RWPE2 (cell line): ENCODE results near the gene FAM161A.

Experiments
- ATAC-seq: fragments of 200-7000 bp; cut with Tn5 transposase; 3 replicates; pipeline ENCODE4 v1.9.1; 2021; ENCODE audit warnings: low read depth
- DNase-seq: peaks from one replicate; pipeline ENCODE4 v3.0.0-alpha.2; 2020; ENCODE audit warnings: low spot score
- H3K27ac ChIP-seq: fragments of 450-650 bp; 2 replicates; pipeline ENCODE4 v1.5.1; 2017; ENCODE audit warnings: mild to moderate bottlenecking; ENCODE audit not compliant: poor library complexity, severe bottlenecking
- H3K27me3 ChIP-seq: fragments of 250-450 bp; sonication (Bioruptor Pico); 2 replicates; pipeline ENCODE4 v1.5.1; 2021; ENCODE audit warnings: mild to moderate bottlenecking, moderate library complexity; ENCODE audit not compliant: insufficient read depth, poor library complexity, severe bottlenecking
- H3K36me3 ChIP-seq: fragments of 250-450 bp; sonication (Bioruptor Pico); 2 replicates; pipeline ENCODE4 v1.5.1; 2020; ENCODE audit warnings: low read depth, mild to moderate bottlenecking, moderate library complexity
- H3K4me1 ChIP-seq: fragments of 250-450 bp; sonication (Bioruptor Pico); 2 replicates; pipeline ENCODE4 v1.5.1; 2021; ENCODE audit warnings: mild to moderate bottlenecking, moderate library complexity; ENCODE audit not compliant: insufficient read depth, poor library complexity, severe bottlenecking
- H3K4me3 ChIP-seq: fragments of 250-450 bp; sonication (Bioruptor Pico); 2 replicates; pipeline ENCODE4 v1.5.1; 2021; ENCODE audit warnings: mild to moderate bottlenecking, moderate library complexity; ENCODE audit not compliant: severe bottlenecking
- H3K9me3 ChIP-seq: fragments of 250-450 bp; sonication (Bioruptor Pico); 2 replicates; pipeline ENCODE4 v1.5.1; 2021; ENCODE audit warnings: mild to moderate bottlenecking, moderate library complexity; ENCODE audit not compliant: severe bottlenecking
- TF ChIP-seq, protein P1 (sequence below): fragments of 450-650 bp; IDR thresholded peaks from one replicate; pipeline ENCODE4 v1.5.1; 2017; ENCODE audit warnings: mild to moderate bottlenecking, moderate library complexity; ENCODE audit not compliant: poor library complexity, severe bottlenecking

FAM161A gene, protein sequence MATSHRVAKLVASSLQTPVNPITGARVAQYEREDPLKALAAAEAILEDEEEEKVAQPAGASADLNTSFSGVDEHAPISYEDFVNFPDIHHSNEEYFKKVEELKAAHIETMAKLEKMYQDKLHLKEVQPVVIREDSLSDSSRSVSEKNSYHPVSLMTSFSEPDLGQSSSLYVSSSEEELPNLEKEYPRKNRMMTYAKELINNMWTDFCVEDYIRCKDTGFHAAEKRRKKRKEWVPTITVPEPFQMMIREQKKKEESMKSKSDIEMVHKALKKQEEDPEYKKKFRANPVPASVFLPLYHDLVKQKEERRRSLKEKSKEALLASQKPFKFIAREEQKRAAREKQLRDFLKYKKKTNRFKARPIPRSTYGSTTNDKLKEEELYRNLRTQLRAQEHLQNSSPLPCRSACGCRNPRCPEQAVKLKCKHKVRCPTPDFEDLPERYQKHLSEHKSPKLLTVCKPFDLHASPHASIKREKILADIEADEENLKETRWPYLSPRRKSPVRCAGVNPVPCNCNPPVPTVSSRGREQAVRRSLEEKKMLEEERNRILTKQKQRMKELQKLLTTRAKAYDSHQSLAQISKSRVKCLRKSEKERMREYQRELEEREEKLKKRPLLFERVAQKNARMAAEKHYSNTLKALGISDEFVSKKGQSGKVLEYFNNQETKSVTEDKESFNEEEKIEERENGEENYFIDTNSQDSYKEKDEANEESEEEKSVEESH

DNA sequence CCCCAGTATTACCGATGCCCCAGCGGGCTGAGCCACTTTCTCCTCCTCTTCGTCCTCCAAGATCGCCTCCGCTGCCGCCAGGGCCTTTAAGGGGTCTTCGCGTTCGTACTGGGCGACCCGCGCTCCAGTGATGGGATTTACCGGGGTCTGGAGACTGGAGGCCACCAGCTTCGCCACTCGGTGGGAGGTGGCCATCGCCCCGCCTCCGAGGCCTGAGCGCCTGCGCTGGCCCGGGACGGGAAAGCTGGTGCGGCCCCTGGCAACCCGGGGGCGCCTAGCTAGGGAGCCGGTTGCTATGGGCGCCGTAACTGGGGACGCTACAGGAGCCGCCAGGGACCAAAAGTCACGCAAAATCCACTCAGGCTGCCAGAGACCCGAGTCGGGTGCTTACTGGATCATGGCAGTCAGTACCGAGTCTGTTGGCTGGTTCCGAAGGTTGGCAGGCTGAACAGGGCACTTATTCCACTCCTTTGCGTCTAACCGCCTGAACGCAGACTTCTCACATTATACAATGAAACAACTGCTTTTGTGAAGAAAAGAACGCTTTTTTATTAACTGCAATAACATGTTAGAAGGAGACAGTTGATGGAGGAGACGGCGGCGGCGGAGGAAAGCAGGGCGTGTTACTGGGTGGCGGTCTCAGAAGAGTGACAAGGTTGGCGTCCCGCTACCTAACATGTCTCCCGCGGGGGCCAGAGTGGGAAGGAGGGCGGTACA is at the start of gene FAM161A:
Gene FAM161A (minus strand): TSS at position 214 of the 717 bp plus-strand sequence. CDS start 19 bp downstream, at position 195.
- TF ChIP-seq, protein P1, sequence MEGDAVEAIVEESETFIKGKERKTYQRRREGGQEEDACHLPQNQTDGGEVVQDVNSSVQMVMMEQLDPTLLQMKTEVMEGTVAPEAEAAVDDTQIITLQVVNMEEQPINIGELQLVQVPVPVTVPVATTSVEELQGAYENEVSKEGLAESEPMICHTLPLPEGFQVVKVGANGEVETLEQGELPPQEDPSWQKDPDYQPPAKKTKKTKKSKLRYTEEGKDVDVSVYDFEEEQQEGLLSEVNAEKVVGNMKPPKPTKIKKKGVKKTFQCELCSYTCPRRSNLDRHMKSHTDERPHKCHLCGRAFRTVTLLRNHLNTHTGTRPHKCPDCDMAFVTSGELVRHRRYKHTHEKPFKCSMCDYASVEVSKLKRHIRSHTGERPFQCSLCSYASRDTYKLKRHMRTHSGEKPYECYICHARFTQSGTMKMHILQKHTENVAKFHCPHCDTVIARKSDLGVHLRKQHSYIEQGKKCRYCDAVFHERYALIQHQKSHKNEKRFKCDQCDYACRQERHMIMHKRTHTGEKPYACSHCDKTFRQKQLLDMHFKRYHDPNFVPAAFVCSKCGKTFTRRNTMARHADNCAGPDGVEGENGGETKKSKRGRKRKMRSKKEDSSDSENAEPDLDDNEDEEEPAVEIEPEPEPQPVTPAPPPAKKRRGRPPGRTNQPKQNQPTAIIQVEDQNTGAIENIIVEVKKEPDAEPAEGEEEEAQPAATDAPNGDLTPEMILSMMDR, result no peak
- Histone ChIP-seq H3K27ac (peak within 1 kb of the TSS; percentile 57), H3K4me3 (peak within 1 kb of the TSS; percentile 65), H3K4me1 (no peaks in the 10 kb centered on the region), H3K27me3 (no peaks in the 10 kb centered on the region), H3K9me3 (no peaks in the 10 kb centered on the region), H3K36me3 (no peaks in the 10 kb centered on the region)
- ATAC-seq (peak; percentile 77), DNase-seq (peak; percentile 83)

DNA sequence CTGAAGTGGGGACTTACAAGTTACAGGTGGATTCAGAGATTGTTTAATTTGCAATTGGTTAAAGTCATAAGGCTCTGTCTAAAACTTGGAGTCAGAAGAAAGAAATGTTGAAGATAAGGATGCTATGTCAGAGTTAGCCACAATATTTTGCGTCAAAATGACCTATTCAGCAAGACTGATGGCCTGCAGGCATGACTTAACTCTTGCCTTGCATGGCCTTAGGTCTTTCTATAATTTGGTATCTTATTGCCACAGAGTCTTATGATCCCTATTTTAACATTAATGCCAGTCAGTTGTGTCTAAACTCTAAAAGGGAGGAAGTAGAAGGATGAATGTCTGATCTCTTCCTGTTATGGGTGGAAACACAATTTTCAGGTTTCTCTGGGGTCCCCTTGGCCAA is 46.4 kb upstream of the FAM161A start:
- Histone ChIP-seq H3K4me1 (no peaks in the 10 kb centered on the region), H3K9me3 (no peaks in the 10 kb centered on the region), H3K27me3 (no peaks in the 10 kb centered on the region), H3K27ac (no peak overlapping the region), H3K36me3 (no peaks in the 10 kb centered on the region), H3K4me3 (no peak overlapping the region)
- DNase-seq (no peak), ATAC-seq (no peak)
- TF ChIP-seq, protein P1, result no peak

DNA sequence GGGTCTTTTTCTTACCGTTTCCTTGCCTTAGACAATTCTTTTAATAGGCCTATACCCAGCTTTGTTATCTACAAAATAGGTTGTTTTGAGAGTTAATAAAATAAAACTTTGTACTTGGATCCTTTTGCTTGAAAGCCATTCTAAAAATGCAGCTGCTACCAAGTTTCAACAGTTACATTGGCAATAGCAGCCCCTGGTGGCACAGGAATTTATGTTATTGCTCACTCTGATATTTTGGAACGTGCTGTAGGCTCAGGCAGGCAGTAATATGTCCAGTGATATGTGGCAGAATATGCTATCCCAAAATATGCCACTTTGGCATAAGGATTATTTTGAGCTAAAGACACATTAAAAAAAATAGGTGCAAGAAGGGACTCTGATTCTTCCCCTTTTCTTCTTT is 45.0 kb upstream of the FAM161A start:
- H3K4me3 ChIP-seq, result no peak overlapping the region
- no peak overlapping the region for H3K27ac ChIP-seq
- TF ChIP-seq, protein P1, result peak; percentile 63
- no peak for DNase-seq
- no peaks in the 10 kb centered on the region for H3K4me1 ChIP-seq
- H3K9me3 ChIP-seq, result no peaks in the 10 kb centered on the region
- no peaks in the 10 kb centered on the region for H3K36me3 ChIP-seq
- H3K27me3 ChIP-seq, result no peaks in the 10 kb centered on the region
- peak; percentile 42; the same call in 1 of the 3 replicates for ATAC-seq

DNA sequence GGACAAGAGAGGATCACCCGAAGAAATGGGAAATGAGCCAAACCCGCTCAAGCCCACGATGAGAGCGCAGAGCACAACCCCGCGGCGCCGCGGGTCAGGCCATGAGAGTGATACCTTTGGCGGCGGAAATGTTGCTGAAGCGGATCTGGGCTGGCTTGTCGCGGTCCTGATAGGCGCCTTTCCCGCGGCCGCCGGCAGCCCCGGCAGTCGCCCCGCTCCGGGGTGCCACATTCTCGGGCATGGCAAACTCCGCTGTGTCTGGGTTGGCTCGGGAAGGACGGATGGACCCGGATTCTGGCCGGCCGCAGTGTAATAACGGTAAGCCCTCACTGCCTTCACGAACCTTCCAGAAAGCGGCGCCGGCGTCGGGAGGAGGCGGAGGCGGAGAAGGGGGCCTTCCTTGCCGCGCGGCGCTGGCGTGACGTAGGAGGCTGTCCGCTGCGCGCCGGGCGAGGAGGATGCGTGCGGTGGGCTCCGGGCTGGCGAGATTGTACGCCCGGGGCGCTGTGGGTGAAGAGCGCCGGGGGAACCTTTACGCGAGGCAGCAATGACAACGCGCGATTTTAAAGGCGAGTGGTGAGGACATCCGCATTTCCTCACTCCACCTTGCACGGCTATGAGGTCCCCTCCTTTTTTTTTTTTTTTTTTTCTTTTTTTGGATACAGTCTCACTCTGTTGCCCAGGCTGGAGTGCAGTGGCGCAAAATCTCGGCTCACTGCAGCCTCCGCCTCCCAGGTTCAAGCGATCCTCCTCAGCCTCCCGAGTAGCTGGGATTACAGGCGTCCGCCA is 34.6 kb upstream of the FAM161A start, which contains the start of gene CCT4:
Gene CCT4 (minus strand): TSS at position 390 of the 789 bp plus-strand sequence. CDS start 149 bp downstream, at position 241.
- Histone ChIP-seq H3K9me3 (no peaks in the 10 kb centered on the region), H3K4me1 (no peaks in the 10 kb centered on the region), H3K27me3 (no peaks in the 10 kb centered on the region), H3K27ac (peak within 1 kb of the TSS; percentile 78), H3K4me3 (peak within 1 kb of the TSS; percentile 76), H3K36me3 (peaks cover 42% of the 10 kb centered on the region)
- DNase-seq (peak; percentile 84), ATAC-seq (peak; percentile 74)
- TF ChIP-seq, protein P1, result no peak
